Ishikawa (cell line): ENCODE measurements around the gene TBCD.

Experiments used
- CEBPB ChIP-seq: IDR thresholded peaks from 2 replicates; pipeline ENCODE4 v1.6.1; 2012
- CREB1 ChIP-seq: IDR thresholded peaks from 2 replicates; pipeline ENCODE4 v1.6.1; 2012; ENCODE audit warnings: low read depth
- EGR1 ChIP-seq: IDR thresholded peaks from 2 replicates; pipeline ENCODE4 v1.6.1; 2012
- FOXM1 ChIP-seq: IDR thresholded peaks from 2 replicates; pipeline ENCODE4 v1.6.1; 2012; ENCODE audit warnings: low read depth, borderline replicate concordance
- MAX ChIP-seq: IDR thresholded peaks from 2 replicates; pipeline ENCODE4 v1.6.1; 2012
- NFIC ChIP-seq: IDR thresholded peaks from 2 replicates; pipeline ENCODE4 v1.6.1; 2012
- RAD21 ChIP-seq: IDR thresholded peaks from 2 replicates; pipeline ENCODE4 v1.6.1; 2012; ENCODE audit warnings: low read depth
- TAF1 ChIP-seq: IDR thresholded peaks from 2 replicates; pipeline ENCODE4 v1.6.1; 2012; ENCODE audit warnings: low read depth, mild to moderate bottlenecking
- TCF12 ChIP-seq: IDR thresholded peaks from 2 replicates; pipeline ENCODE4 v1.6.1; 2012; ENCODE audit warnings: low read depth
- TEAD4 ChIP-seq: IDR thresholded peaks from 2 replicates; pipeline ENCODE4 v1.6.1; 2012
- USF1 ChIP-seq: IDR thresholded peaks from 2 replicates; pipeline ENCODE4 v1.6.1; 2012
- ZBTB7A ChIP-seq: IDR thresholded peaks from 2 replicates; pipeline ENCODE4 v1.6.1; 2012; ENCODE audit warnings: low read depth
- TF ChIP-seq, protein P1 (sequence below): IDR thresholded peaks from 2 replicates; pipeline ENCODE4 v1.6.1; 2012; ENCODE audit warnings: low read depth, mild to moderate bottlenecking

The TBCD gene

DNA sequence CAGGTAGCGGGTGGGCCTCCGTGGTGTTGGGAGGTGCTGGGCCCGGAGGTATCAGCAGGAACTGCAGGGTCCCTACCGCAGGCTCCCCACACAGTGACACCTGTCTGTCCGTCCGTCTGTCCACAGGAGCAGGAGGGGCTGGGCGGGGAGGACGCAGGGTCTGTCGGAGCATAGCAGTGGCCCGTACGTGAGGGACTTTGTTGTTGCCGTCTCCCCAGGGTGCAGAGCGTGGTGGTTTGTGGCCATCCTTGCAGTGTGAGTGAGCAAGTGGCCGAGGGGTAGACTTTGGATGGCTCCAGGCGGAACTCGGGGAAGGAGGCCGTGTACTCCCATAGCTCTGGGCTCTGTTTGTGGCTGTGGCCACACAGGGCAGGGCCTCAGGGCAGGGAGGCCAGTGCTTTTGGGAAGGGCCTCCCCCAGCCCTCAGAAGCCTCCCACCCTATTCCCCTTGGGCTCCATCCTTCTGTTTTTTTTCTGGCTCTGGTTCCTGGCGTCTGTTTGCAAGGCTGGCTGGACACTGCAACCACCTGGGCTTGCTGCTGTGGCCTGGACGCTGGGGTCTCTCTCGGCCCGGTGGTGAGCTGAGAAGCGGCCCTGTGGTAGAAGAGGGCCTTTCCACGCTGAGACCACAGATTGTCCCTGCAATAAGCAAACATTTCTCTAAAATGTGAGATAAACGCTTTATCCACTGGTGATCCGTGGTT is 128.9 kb downstream of the TBCD start:
- no peak for TF ChIP-seq USF1
- no peak for TF ChIP-seq CREB1
- no peak for TF ChIP-seq FOXM1
- TF ChIP-seq TEAD4, result no peak
- TF ChIP-seq RAD21, result no peak
- TF ChIP-seq EGR1, result no peak
- TF ChIP-seq MAX, result no peak
- TF ChIP-seq, protein P1, sequence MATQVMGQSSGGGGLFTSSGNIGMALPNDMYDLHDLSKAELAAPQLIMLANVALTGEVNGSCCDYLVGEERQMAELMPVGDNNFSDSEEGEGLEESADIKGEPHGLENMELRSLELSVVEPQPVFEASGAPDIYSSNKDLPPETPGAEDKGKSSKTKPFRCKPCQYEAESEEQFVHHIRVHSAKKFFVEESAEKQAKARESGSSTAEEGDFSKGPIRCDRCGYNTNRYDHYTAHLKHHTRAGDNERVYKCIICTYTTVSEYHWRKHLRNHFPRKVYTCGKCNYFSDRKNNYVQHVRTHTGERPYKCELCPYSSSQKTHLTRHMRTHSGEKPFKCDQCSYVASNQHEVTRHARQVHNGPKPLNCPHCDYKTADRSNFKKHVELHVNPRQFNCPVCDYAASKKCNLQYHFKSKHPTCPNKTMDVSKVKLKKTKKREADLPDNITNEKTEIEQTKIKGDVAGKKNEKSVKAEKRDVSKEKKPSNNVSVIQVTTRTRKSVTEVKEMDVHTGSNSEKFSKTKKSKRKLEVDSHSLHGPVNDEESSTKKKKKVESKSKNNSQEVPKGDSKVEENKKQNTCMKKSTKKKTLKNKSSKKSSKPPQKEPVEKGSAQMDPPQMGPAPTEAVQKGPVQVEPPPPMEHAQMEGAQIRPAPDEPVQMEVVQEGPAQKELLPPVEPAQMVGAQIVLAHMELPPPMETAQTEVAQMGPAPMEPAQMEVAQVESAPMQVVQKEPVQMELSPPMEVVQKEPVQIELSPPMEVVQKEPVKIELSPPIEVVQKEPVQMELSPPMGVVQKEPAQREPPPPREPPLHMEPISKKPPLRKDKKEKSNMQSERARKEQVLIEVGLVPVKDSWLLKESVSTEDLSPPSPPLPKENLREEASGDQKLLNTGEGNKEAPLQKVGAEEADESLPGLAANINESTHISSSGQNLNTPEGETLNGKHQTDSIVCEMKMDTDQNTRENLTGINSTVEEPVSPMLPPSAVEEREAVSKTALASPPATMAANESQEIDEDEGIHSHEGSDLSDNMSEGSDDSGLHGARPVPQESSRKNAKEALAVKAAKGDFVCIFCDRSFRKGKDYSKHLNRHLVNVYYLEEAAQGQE, result no peak

DNA sequence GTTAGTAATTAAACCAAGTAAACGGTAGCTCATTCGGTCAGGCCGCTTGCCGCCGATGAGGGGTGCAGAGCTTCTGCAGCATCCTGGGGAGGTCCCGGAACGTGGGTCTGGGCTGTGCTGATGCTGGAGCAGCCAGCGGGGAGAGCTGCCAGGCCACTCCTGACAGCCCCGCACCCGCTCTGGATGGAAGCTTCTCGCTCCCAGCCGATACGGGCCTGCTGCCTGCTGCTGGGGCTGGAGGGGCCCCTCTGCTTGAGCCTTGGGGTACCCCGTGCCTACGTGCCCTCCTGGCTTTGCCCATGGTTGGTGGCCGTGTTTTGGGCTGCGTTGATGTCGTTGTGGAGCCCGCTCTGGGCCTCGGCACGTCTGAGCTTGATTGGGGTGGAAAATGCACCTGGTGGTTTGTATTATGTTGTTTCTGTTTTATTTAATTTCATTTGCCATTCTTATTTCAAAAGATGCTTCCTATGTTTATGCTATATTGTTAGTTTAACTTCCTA is 129.5 kb downstream of the TBCD start:
- TF ChIP-seq MAX (no peak), TEAD4 (no peak), EGR1 (no peak), CEBPB (no peak), CREB1 (no peak), NFIC (no peak), ZBTB7A (no peak)
- TF ChIP-seq, protein P1, result no peak

DNA sequence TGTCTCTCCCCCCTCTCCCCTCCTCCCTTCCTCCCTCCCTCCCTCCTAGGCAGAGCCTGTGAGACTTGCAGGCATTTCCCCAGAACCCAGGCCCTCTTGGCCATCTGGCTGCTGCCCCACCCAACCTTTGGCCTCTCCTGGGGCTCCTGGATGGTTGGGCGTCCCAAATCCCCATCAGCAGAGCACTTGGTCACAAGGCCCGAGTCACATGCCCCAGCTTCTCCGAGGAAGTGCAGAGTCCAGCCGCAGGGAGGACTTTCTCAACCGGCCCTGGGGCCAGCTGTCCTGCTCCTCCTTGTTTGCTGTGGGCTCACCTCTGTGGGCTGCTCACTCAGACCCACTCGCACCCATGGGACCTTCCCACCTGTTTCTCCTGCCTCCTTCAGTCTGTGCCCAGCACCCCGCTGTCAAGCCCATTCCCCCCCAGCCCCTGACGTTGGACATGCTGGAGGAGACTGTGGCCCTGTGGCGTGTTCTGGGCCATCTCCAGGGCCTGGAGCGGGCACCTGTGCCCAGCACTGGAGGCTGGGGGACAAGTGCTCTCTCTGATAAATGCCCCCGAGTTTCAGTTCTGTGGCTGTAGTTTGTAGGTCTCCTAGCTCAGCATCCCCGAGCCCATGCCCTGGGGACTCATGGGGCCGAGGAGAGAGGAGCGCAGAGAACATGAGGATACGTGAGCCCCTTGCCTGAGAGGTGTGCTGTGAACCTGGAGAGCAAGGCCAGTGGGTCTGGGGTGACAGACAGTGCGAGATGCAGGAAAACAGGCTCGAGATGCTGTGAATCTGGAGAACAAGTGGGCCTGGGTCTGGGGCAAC is 130.2 kb downstream of the TBCD start:
- TF ChIP-seq RAD21 (no peak), EGR1 (no peak), ZBTB7A (no peak), CEBPB (no peak), NFIC (no peak), TAF1 (no peak), MAX (no peak)

DNA sequence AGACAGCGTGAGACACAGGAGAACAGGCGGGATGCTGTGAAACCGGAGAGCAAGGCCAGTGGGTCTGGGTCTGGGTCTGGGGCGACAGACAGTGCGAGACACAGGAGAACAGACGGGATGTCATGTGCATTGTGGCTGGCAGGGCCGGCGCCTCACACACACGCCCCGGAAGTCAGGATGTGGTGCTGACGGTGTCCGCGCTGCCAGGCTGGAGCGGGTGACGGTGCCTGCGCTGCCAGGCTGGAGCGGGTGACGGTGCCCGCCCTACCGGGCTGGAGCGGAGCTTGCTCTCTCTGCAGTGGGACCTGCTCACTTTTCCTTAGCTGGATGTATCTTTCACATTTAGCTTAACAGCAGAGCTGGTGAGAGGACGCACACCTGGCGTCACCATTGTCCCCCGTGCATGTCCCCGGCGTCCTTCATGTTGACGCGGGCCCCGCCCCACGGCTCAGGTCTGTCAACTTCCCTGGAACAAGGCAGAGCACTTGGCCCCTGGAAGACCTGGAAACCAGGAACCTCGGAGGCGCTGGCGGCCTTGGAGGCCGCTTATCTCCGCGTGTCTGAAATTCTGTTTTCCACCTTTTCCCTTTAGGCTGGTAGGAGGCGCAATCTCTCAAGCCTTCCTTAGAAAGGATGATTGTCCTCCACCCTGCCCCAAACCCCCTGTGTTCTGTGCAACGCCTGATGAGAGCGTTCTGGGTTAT is 131.0 kb downstream of the TBCD start:
- TF ChIP-seq TCF12 (no peak), CEBPB (no peak), ZBTB7A (no peak), TAF1 (no peak), EGR1 (no peak)
- TF ChIP-seq, protein P1, result no peak
